Astrocyte (in vitro differentiated cells and primary cell): Measurements from ENCODE around the gene NIT1.

ENCODE experiments used
- EZH2 ChIP-seq: IDR thresholded peaks from 2 replicates; pipeline ENCODE4 v1.6.1; 2012; ENCODE audit warnings: mild to moderate bottlenecking, low read length, inconsistent platforms; ENCODE audit not compliant: insufficient read depth
- TF ChIP-seq, protein P1 (sequence below): IDR thresholded peaks from 2 replicates; pipeline ENCODE4 v1.5.1; 2011; ENCODE audit warnings: low read depth, mild to moderate bottlenecking, inconsistent platforms, low read length, moderate library complexity; ENCODE audit not compliant: insufficient read depth

DNA sequence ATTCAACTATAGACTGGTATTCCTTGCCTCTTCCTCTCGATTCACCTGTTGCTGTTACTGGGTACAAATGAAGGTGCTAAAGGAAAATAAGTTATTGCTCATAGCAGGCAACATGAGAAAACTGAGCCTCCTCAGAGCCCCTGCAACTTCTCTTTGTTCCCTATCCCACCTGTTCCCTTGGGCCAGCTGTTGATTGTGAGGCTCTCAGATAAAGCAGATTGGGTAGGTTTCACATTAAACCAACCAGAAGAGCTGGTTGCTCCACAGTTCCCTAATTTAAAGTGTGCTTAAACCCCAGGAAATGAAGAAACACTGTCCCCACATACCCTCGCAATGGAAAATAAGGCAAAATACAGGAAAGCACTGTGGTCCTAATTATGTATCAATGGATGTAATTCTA is 9.7 kb downstream of the NIT1 start:
- TF ChIP-seq, protein P1, sequence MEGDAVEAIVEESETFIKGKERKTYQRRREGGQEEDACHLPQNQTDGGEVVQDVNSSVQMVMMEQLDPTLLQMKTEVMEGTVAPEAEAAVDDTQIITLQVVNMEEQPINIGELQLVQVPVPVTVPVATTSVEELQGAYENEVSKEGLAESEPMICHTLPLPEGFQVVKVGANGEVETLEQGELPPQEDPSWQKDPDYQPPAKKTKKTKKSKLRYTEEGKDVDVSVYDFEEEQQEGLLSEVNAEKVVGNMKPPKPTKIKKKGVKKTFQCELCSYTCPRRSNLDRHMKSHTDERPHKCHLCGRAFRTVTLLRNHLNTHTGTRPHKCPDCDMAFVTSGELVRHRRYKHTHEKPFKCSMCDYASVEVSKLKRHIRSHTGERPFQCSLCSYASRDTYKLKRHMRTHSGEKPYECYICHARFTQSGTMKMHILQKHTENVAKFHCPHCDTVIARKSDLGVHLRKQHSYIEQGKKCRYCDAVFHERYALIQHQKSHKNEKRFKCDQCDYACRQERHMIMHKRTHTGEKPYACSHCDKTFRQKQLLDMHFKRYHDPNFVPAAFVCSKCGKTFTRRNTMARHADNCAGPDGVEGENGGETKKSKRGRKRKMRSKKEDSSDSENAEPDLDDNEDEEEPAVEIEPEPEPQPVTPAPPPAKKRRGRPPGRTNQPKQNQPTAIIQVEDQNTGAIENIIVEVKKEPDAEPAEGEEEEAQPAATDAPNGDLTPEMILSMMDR: no peak
- no peak for TF ChIP-seq EZH2
